ENCODE data around the gene CACNG5. TPM values are rescaled to one million over a fixed set of nuclear protein-coding genes. Genes with fewer than 3 reads are reported as not detected.

The CACNG5 gene
- total RNA-seq, 1 donor from 2014 or later = not detected

GRCh38 chr17:66903781-66904180, 68.9 kb downstream of the CACNG5 start:
- peaks cover 13% of the 10 kb centered on the region for H3K4me1 ChIP-seq (ENCODE audit: insufficient read depth, low read length)
- no peak overlapping the region for H2AFZ ChIP-seq (ENCODE audit: low read depth, low read length)
- peaks cover 28% of the 10 kb centered on the region for H3K27me3 Mint-ChIP-seq (ENCODE audit: low read depth, unreplicated experiment)
- no peak for FAIRE-seq
- DNase-seq (ENCODE audit: low read depth) = no peak
- H3K79me2 ChIP-seq (ENCODE audit: insufficient read depth, low read length) = no peaks in the 10 kb centered on the region
- H3K9ac ChIP-seq (ENCODE audit: low read length) = no peak overlapping the region
- no peaks in the 10 kb centered on the region for H4K20me1 ChIP-seq (ENCODE audit: insufficient read depth, low read length)
- H3K27me3 ChIP-seq (ENCODE audit: insufficient read depth, low read length) = peaks cover 8% of the 10 kb centered on the region
- H3K4me3 Mint-ChIP-seq (ENCODE audit: unreplicated experiment) = no peak overlapping the region
- H3K9me3 Mint-ChIP-seq (ENCODE audit: unreplicated experiment) = no peaks in the 10 kb centered on the region
- H3K27ac Mint-ChIP-seq (ENCODE audit: unreplicated experiment) = no peak overlapping the region
- no peaks in the 10 kb centered on the region for H3K9me3 ChIP-seq (ENCODE audit: insufficient read depth, low read depth, low read length)
- no peak overlapping the region for H3K27ac ChIP-seq (ENCODE audit: low read depth, low read length)
- no peak overlapping the region for H3K4me2 ChIP-seq (ENCODE audit: low read length)
- H3K4me1 Mint-ChIP-seq (ENCODE audit: low read depth, unreplicated experiment) = peaks cover 8% of the 10 kb centered on the region
- no peaks in the 10 kb centered on the region for H3K36me3 ChIP-seq (ENCODE audit: insufficient read depth, low read length)
- H3K36me3 Mint-ChIP-seq (ENCODE audit: low read depth, unreplicated experiment) = peaks cover 1% of the 10 kb centered on the region
- TF ChIP-seq CTCF (IDR thresholded peaks at IDR 0.05; ENCODE audit: insufficient read depth, low read depth, low read length) (no peak), EZH2 (IDR thresholded peaks at IDR 0.05; ENCODE audit: insufficient read depth, low read length) (no peak)
- H3K4me3 ChIP-seq (ENCODE audit: insufficient read depth, low read depth, low read length) = no peak overlapping the region

- H3K9me3 Mint-ChIP-seq (ENCODE audit: unreplicated experiment) = no peaks in the 10 kb centered on the region
- no peak overlapping the region for H3K4me3 Mint-ChIP-seq (ENCODE audit: unreplicated experiment)
- no peak for FAIRE-seq
- Histone ChIP-seq H3K4me2 (ENCODE audit: low read length) (peak overlapping the region; percentile 53), H3K4me1 (ENCODE audit: insufficient read depth, low read length) (peaks cover 13% of the 10 kb centered on the region), H3K79me2 (ENCODE audit: insufficient read depth, low read length) (no peaks in the 10 kb centered on the region), H3K27ac (ENCODE audit: low read depth, low read length) (peak overlapping the region; percentile 63), H2AFZ (ENCODE audit: low read depth, low read length) (peak overlapping the region; percentile 0), H3K36me3 (ENCODE audit: insufficient read depth, low read length) (no peaks in the 10 kb centered on the region), H3K9me3 (ENCODE audit: insufficient read depth, low read depth, low read length) (no peaks in the 10 kb centered on the region), H3K4me3 (ENCODE audit: insufficient read depth, low read depth, low read length) (no peak overlapping the region), H4K20me1 (ENCODE audit: insufficient read depth, low read length) (no peaks in the 10 kb centered on the region), H3K27me3 (ENCODE audit: insufficient read depth, low read length) (no peaks in the 10 kb centered on the region), H3K9ac (ENCODE audit: low read length) (peak overlapping the region; percentile 34)
- H3K36me3 Mint-ChIP-seq (ENCODE audit: low read depth, unreplicated experiment) = no peaks in the 10 kb centered on the region
- DNase-seq (ENCODE audit: low read depth) = peak; percentile 66
- peaks cover 8% of the 10 kb centered on the region for H3K4me1 Mint-ChIP-seq (ENCODE audit: low read depth, unreplicated experiment)
- TF ChIP-seq EZH2 (IDR thresholded peaks at IDR 0.05; ENCODE audit: insufficient read depth, low read length) = no peak
- no peak for TF ChIP-seq CTCF (IDR thresholded peaks at IDR 0.05; ENCODE audit: insufficient read depth, low read depth, low read length)
- peaks cover 28% of the 10 kb centered on the region for H3K27me3 Mint-ChIP-seq (ENCODE audit: low read depth, unreplicated experiment)
- H3K27ac Mint-ChIP-seq (ENCODE audit: unreplicated experiment) = no peak overlapping the region
Measured at GRCh38 chr17:66904760-66905624, 70.1 kb downstream of the CACNG5 start.

Data from astrocyte (in vitro differentiated cells and primary cell).